Mesenchymal stem cell (in vitro differentiated cells and primary cell): Measurements from ENCODE around the gene PPIP5K1.
"Not testable (repeated sequence)": the region's sequence is repeated elsewhere in the genome, so short reads cannot be mapped to it uniquely, and the experiment has no call there.

Experiments used
- DNase-seq: peaks from one replicate; pipeline ENCODE4 v3.0.0-alpha.2; 2013
- H2AFZ ChIP-seq: one replicate; pipeline ENCODE4 v1.6.1; 2013; ENCODE audit warnings: low read depth, mild to moderate bottlenecking, control low read depth, inconsistent platforms, low read length, moderate library complexity
- H2AK5ac ChIP-seq: 2 replicates; pipeline ENCODE4 v1.6.1; 2013; ENCODE audit warnings: low read length, moderate library complexity, mild to moderate bottlenecking, inconsistent platforms; ENCODE audit not compliant: severe bottlenecking
- H2BK120ac ChIP-seq: one replicate; pipeline ENCODE4 v1.6.1; 2013; ENCODE audit warnings: low read depth, mild to moderate bottlenecking, inconsistent platforms, low read length, moderate library complexity
- H2BK12ac ChIP-seq, 2 experiments: one replicate each; pipeline ENCODE4 v1.6.1; 2013; ENCODE audit warnings: inconsistent platforms in 2 of 2, low read length in 2 of 2, mild to moderate bottlenecking in 2 of 2, moderate library complexity in 2 of 2, control low read depth in 1 of 2
- H2BK15ac ChIP-seq: one replicate; pipeline ENCODE4 v1.6.1; 2013; ENCODE audit warnings: mild to moderate bottlenecking, low read depth, inconsistent platforms; ENCODE audit not compliant: poor library complexity, severe bottlenecking
- H2BK5ac ChIP-seq: 2 replicates; pipeline ENCODE4 v1.6.1; 2013; ENCODE audit warnings: low read depth, mild to moderate bottlenecking, low read length, control low read depth, inconsistent platforms; ENCODE audit not compliant: poor library complexity, severe bottlenecking
- H3K14ac ChIP-seq, 2 experiments: one replicate each; pipeline ENCODE4 v1.6.1; 2013; ENCODE audit warnings: inconsistent platforms in 2 of 2, low read length in 2 of 2, control low read depth in 1 of 2, mild to moderate bottlenecking in 1 of 2, moderate library complexity in 1 of 2
- H3K18ac ChIP-seq, 2 experiments: one replicate each; pipeline ENCODE4 v1.6.1; 2013; ENCODE audit warnings: inconsistent platforms in 2 of 2, low read length in 2 of 2, control low read depth in 1 of 2, low read depth in 1 of 2, mild to moderate bottlenecking in 1 of 2
- H3K23ac ChIP-seq, 2 experiments: one replicate each; pipeline ENCODE4 v1.6.1; 2013; ENCODE audit warnings: inconsistent platforms in 2 of 2, low read length in 2 of 2, mild to moderate bottlenecking in 2 of 2, moderate library complexity in 2 of 2, control low read depth in 1 of 2
- H3K27ac ChIP-seq: 2 replicates; pipeline ENCODE4 v1.5.1; 2013; ENCODE audit warnings: mild to moderate bottlenecking, moderate library complexity, low read length, control low read depth, inconsistent platforms; ENCODE audit not compliant: poor library complexity, severe bottlenecking
- H3K27me3 ChIP-seq, 2 experiments: 2 replicates each; pipeline versions ENCODE4 v1.6.1 to v1.7.0; 2013; ENCODE audit warnings: low read length in 2 of 2, mild to moderate bottlenecking in 2 of 2, moderate library complexity in 2 of 2, control low read depth in 1 of 2, inconsistent platforms in 1 of 2; ENCODE audit not compliant: control insufficient read depth in 1 of 2, insufficient read depth in 1 of 2
- H3K36me3 ChIP-seq, 2 experiments: 2 replicates each; pipeline versions ENCODE4 v1.6.1 to v1.7.0; 2013; ENCODE audit warnings: low read length in 2 of 2, control low read depth in 1 of 2, inconsistent platforms in 1 of 2, low read depth in 1 of 2, mild to moderate bottlenecking in 1 of 2; ENCODE audit not compliant: insufficient read depth in 2 of 2, control insufficient read depth in 1 of 2
- H3K4ac ChIP-seq, 2 experiments: one replicate each; pipeline ENCODE4 v1.6.1; 2013; ENCODE audit warnings: inconsistent platforms in 2 of 2, low read length in 2 of 2, mild to moderate bottlenecking in 2 of 2, moderate library complexity in 2 of 2, control low read depth in 1 of 2, low read depth in 1 of 2
- H3K4me1 ChIP-seq: 2 replicates; pipeline ENCODE4 v1.6.1; 2013; ENCODE audit warnings: low read depth, low read length, control low read depth; ENCODE audit not compliant: control insufficient read depth, insufficient read depth
- H3K4me2 ChIP-seq: 2 replicates; pipeline ENCODE4 v1.6.1; 2013; ENCODE audit warnings: low read length, mild to moderate bottlenecking, inconsistent platforms; ENCODE audit not compliant: poor library complexity, severe bottlenecking
- H3K4me3 ChIP-seq, 2 experiments: 2 replicates each; pipeline versions ENCODE4 v1.5.1 to v1.7.0; 2013; ENCODE audit warnings: low read length in 2 of 2, mild to moderate bottlenecking in 2 of 2, control low read depth in 1 of 2, low read depth in 1 of 2; ENCODE audit not compliant: insufficient read depth in 1 of 2
- H3K79me1 ChIP-seq: replicated peaks from 2 replicates; pipeline ENCODE4 v1.6.1; 2013; ENCODE audit warnings: mild to moderate bottlenecking, control low read depth, low read length, inconsistent platforms; ENCODE audit not compliant: poor library complexity, severe bottlenecking
- H3K9ac ChIP-seq: 2 replicates; pipeline ENCODE4 v1.7.0; 2013; ENCODE audit warnings: mild to moderate bottlenecking, low read length, moderate library complexity
- H3K9me3 ChIP-seq: 2 replicates; pipeline ENCODE4 v1.7.0; 2013; ENCODE audit warnings: mild to moderate bottlenecking, low read length; ENCODE audit not compliant: control insufficient read depth
- H4K8ac ChIP-seq: one replicate; pipeline ENCODE4 v1.6.1; 2013; ENCODE audit warnings: inconsistent platforms, mild to moderate bottlenecking, low read length, moderate library complexity
- H4K91ac ChIP-seq: one replicate; pipeline ENCODE4 v1.6.1; 2013; ENCODE audit warnings: mild to moderate bottlenecking, low read length, inconsistent platforms
- WGBS: methylation state at CpG from one replicate; pipeline ENCODE4 v1.1.7; 2013; ENCODE audit warnings: mixed read lengths; 5-methylcytosine and 5-hydroxymethylcytosine counted together

PPIP5K1 gene

DNA sequence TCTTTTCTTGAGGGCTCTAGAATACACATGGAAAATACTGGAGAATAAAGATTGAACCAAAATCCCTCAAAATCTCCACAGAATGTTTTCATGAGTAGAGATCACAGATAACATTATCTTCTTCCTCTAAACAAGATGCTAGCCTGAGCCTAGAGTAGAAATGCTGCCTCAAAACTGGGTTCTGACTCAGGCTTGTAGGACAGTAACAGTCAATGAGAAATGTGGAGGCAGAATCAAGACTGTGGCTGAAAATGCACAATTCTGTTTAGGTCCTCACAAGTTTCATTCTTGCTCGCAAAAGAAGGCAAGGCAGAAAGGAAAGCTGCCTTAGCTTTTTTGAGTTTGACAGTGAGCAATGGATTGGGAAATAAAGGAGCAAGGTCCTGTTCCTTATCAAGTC, 15.4 kb downstream of the PPIP5K1 start:
- H3K14ac ChIP-seq, H2AK5ac ChIP-seq, H3K4me3 ChIP-seq, H2BK12ac ChIP-seq, H3K18ac ChIP-seq, H3K36me3 ChIP-seq, H3K4me2 ChIP-seq, H2AFZ ChIP-seq, H3K23ac ChIP-seq, H4K91ac ChIP-seq, H3K4ac ChIP-seq, H3K27ac ChIP-seq, DNase-seq, H2BK5ac ChIP-seq, H2BK120ac ChIP-seq, H3K9ac ChIP-seq, H3K79me1 ChIP-seq, H4K8ac ChIP-seq, H3K4me1 ChIP-seq, H3K9me3 ChIP-seq, H3K27me3 ChIP-seq, H2BK15ac ChIP-seq: not testable (repeated sequence)
- WGBS = no CpG with 5 or more reads among the region's 1 CpG

DNA sequence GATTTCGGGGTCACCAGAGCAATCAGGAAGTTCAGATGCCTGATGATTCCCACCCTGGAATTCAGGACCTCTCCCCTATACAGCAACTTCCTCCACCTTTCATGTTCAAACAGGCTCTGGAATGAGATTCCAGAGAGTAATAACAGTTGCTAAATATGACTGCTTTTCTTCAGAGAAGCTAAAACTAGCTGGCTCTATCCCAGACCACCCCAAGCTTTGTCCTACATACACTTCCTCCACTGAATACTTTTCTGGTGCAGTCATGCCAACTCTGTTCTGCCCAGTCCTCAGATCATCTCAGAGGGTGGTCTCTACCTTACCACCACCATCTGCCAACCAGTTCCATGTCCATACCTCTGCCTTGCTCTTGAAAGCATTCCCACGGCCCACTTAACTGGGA, 23.4 kb downstream of the PPIP5K1 start:
- not testable (repeated sequence) for H2BK12ac ChIP-seq, H3K79me1 ChIP-seq, H3K14ac ChIP-seq, H2AK5ac ChIP-seq, H3K4ac ChIP-seq, DNase-seq, H4K91ac ChIP-seq, H3K18ac ChIP-seq, H2BK15ac ChIP-seq, H3K4me1 ChIP-seq, H3K36me3 ChIP-seq, H3K23ac ChIP-seq, H3K9me3 ChIP-seq, H3K9ac ChIP-seq, H2BK5ac ChIP-seq, H2BK120ac ChIP-seq, H3K27me3 ChIP-seq, H3K27ac ChIP-seq, H3K4me3 ChIP-seq, H2AFZ ChIP-seq, H3K4me2 ChIP-seq, H4K8ac ChIP-seq
- no CpG with 5 or more reads among the region's 2 CpGs for WGBS

DNA sequence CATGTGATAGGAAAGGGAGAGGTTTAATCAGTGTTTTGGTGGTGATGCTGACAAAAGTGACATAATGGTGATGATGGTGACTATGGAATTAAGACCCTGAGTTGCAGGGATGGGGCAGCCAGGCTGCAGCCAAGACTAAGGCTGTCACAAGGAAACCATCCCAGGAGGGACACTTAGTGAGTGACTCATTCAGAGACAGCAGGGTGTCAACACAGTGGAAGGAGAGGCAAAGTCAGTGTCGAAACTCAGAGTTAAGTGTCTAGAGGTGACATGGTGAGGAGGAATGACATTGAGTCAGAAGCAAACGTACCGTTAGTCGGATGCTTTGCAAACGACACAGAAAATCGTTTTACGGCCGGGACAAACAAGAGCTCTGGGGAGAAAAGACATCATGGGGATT, 26.2 kb downstream of the PPIP5K1 start:
- WGBS = no CpG with 5 or more reads among the region's 8 CpGs

GRCh38 chr15:43562753-43563152, 27.3 kb downstream of the PPIP5K1 start:
- not testable (repeated sequence) for H3K4me3 ChIP-seq, H4K91ac ChIP-seq, DNase-seq, H2AFZ ChIP-seq, H2BK5ac ChIP-seq, H3K18ac ChIP-seq, H3K14ac ChIP-seq, H3K79me1 ChIP-seq, H3K4me1 ChIP-seq, H3K9ac ChIP-seq, H3K36me3 ChIP-seq, H3K23ac ChIP-seq, H4K8ac ChIP-seq, H2BK120ac ChIP-seq, H3K27ac ChIP-seq, H2BK12ac ChIP-seq, H3K4me2 ChIP-seq, H3K9me3 ChIP-seq, H2BK15ac ChIP-seq, H3K27me3 ChIP-seq, H3K4ac ChIP-seq, H2AK5ac ChIP-seq
- WGBS = no CpG with 5 or more reads among the region's 3 CpGs

More for the DNA sequence above, 26.2 kb downstream of the PPIP5K1 start:
- H2BK12ac ChIP-seq, H3K36me3 ChIP-seq, H3K9ac ChIP-seq, H2BK15ac ChIP-seq, H2AFZ ChIP-seq, H2BK5ac ChIP-seq, H3K23ac ChIP-seq, H4K91ac ChIP-seq, H2BK120ac ChIP-seq, H2AK5ac ChIP-seq, H4K8ac ChIP-seq, H3K18ac ChIP-seq, H3K4me3 ChIP-seq, H3K14ac ChIP-seq, H3K4ac ChIP-seq, H3K9me3 ChIP-seq, H3K27ac ChIP-seq, H3K4me1 ChIP-seq, H3K4me2 ChIP-seq, H3K79me1 ChIP-seq, H3K27me3 ChIP-seq, DNase-seq: not testable (repeated sequence)
